Inferior parietal cortex (tissue), 1 donor: ENCODE results near the gene SLC7A7.
"Not testable (repeated sequence)": the region's sequence is repeated elsewhere in the genome, so short reads cannot be mapped to it uniquely, and the experiment has no call there.

Source experiments
- DNase-seq: peaks from one replicate; pipeline ENCODE4 v3.0.0-alpha.2; 2016; ENCODE audit errors: extremely low spot score

Gene SLC7A7

GRCh38 chr14:22821193-22822015, 6.2 kb upstream of the SLC7A7 start:
- DNase-seq = no peak

DNA sequence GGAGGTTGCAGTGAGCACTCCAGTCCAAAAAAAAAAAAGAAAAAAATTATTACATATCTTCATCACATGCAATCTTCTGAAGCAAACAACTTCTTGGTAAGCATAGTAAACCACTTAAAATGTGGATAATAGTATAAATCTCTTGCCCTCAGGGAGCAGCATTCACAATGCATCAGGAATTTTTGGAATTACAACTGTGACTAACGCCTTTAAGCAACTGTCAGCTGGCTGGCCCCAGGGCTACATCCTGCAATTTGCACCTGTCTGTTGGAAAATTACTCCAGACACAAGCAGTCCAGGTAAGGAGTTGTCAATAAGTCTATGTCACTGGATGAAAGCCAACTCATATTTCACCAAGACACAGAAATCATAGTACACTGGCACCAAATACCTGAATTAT, 5.5 kb upstream of the SLC7A7 start:
- no peak for DNase-seq

- DNase-seq = no peak
Observed at GRCh38 chr14:22819151-22819988, 4.1 kb upstream of the SLC7A7 start.

DNA sequence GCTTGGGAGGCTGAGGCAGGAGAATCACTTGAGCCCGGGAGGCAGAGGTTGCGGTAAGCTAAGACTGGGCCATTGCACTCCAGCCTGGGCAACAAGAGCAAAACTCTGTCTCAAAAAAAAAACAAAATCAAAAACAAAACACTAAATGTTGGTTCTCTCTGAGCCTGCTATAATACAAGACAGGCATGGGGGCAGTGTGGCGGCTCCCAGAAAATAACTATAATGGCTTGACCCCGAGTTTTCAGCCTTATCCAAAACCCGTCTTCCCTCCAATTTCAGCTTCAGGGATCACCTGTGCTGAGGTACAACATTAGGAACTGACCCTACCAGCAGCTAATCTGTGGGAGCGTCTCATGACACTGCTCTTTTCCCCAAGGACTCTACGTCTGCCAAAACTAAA, 862 bp downstream of the SLC7A7 start:
- no peak for DNase-seq

GRCh38 chr14:22813145-22813544, 2.1 kb downstream of the SLC7A7 start:
- no peak for DNase-seq

- DNase-seq = no peak
Observed at GRCh38 chr14:22812744-22813143, 2.5 kb downstream of the SLC7A7 start.

DNA sequence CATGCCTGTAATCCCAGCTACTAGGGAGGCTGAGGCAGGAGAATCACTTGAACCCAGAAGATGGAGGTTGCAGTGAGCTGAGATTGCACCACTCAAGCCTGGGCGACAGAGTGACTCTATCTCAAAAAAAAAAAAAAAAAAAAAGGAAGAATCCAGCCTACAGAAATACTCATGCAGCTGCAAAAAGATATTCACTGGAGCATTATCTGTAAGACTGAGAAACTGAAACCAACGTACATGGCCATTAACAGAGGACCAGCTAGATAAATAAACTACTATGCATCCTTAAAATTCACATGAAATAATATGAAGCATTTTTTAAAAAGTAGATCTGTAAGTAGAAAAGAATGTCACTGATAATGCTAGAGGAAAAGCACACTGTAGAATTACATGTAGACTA, 3.5 kb downstream of the SLC7A7 start:
- no peak for DNase-seq

DNA sequence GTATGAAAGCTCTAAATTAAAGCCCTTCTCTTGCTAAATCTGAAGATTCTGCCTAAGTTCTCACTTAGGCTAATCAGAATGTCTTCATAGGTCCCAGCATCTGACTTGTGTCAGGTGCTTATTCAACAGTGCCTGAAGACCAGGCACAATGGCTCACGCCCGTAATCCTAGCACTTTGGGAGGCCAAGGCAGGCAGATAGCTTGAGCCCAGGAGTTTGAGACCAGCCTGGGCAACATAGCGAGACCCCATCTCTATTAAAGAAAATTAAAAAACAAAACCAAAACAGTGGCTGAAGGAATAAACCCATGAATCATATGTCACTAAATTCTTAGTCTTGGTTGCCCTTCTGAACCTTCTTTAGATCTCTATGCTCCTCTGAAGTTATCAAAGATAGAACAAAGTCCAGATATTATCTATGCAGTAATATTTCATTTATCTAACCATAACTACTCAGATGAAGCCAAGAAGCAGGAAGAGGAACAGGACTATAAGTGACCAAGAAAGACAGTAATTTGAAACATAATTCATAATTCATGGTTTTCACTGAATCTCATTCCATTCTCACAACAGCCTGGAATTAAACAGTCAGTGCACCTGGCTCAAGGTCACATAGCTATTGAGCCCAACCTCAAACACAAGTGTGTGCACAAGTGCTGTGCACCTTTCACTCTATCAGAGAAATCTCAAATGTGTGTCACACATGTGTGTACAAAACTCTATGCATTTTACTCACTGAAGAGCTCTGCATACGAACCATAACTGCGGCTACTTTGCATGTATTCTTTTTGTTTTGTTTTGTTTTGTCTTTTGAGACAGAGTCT, 6.6 kb downstream of the SLC7A7 start:
- no peak for DNase-seq

GRCh38 chr14:22807432-22808087, 7.7 kb downstream of the SLC7A7 start:
- no peak for DNase-seq

DNA sequence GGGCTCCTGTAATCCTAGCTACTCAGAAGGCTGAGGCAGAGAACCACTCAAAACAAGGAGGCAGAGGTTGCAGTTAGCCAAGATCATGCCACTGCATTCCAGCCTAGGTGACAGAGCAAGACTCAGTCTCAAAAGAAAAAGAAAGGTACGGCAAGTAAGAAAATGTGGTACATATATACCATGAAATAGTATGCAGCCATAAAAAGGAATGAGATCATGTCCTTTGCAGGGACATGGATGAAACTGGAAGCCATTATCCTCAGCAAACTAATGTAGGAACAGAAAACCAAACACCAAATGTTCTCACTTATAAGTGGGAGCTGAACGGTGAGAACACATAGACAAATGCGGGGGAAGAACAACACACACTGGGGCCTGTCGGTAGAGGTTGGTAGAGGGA, 10.0 kb downstream of the SLC7A7 start:
- DNase-seq = not testable (repeated sequence)

DNA sequence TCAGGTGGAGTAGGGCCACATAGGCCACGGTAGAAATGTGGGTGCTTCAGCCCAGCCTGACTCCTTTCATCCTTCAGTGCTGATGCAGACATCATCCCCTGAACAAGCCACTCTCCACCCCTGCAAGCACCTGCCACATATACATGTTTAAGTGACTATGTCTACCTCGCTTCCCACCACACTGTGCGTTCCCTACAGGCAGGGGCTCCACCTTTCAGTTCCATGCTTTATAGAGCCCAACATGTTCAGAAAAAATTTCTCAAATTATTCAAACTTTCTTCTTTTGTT, 11.6 kb downstream of the SLC7A7 start:
- DNase-seq = no peak

GRCh38 chr14:22802860-22803686, 12.2 kb downstream of the SLC7A7 start:
- no peak for DNase-seq

DNA sequence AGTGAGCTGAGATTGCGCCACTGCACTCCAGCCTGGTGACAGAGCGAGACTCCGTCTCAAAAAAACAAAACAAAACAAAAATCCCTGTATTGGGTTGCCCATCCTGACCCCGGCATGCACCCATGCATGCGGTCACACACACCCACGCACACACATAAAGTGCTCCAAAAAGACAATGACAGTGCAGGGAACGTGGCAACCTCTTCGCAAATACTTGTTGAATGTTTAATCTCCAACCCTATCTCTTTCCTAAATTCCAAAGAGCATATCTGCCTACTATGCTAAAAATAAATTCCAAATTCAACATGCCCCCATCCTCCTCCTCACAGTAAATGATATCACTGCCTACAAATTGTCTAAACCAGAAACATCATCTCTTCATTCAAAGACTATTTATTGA, 13.5 kb downstream of the SLC7A7 start:
- DNase-seq = no peak

- no peak for DNase-seq
Observed at GRCh38 chr14:22800346-22800745, 14.9 kb downstream of the SLC7A7 start.

GRCh38 chr14:22798528-22798927, 16.7 kb downstream of the SLC7A7 start:
- DNase-seq = no peak

DNA sequence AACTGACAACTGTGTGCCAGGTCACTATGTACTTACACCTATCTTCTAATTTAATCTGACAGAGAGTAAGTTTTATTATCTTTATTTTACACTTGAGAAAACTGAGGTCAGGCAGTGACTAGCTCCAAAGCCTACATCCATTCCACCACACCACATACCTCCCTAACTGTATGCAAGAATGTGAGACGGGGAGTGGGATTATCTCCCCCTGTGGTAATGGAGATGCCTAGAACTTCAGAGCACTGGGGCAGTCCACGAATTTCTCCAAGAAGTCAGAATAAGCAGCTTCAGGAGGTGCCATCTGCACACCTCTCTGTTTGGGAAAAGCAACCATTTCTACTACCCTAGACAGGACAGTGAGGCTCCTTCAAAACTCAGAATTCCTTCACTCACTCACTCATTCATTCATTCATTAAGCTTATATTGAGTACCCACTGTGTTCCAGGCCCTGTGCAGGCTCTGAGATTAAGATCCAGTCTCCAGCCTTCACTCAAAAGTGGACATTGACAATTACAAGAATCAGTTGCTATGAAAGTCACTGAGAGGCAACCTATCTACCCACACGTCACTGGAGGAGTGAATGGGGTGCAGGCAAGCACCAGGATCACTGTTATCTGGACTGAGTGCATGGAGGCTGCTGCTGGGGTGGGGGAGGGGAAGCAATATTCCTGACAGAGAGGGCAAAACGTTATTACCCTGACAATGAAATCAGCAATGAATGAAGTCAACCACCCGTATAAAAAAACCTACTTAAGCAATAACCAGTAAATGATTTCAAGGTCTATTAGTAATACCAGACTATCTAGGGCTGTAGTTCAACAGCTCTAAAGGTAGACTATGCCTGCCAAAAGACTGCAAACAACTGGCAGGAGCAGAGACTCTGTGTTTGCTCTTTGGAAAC, 18.0 kb downstream of the SLC7A7 start:
- no peak for DNase-seq

- DNase-seq = no peak
Observed at GRCh38 chr14:22796087-22796707, 19.0 kb downstream of the SLC7A7 start.

GRCh38 chr14:22794551-22794951, 20.7 kb downstream of the SLC7A7 start:
- no peak for DNase-seq

GRCh38 chr14:22793976-22794375, 21.3 kb downstream of the SLC7A7 start:
- no peak for DNase-seq
